ENCODE results near the gene FSTL3.
"Not testable (repeated sequence)": the region's sequence is repeated elsewhere in the genome, so short reads cannot be mapped to it uniquely, and the experiment has no call there.

The FSTL3 gene

GRCh38 chr19:661427-662196, 14.6 kb upstream of the FSTL3 start:
- DNase-seq (ENCODE audit: low read depth): no peak

GRCh38 chr19:662207-662961, 13.8 kb upstream of the FSTL3 start:
- DNase-seq (ENCODE audit: low read depth): no peak

- peak; percentile 98 for DNase-seq (ENCODE audit: low read depth)
Measured at GRCh38 chr19:662962-663681, 13.1 kb upstream of the FSTL3 start, which contains the start of gene RNF126. Gene RNF126 (minus strand): TSS chr19:663214. CDS start chr19:663121, 93 bp downstream.

DNA sequence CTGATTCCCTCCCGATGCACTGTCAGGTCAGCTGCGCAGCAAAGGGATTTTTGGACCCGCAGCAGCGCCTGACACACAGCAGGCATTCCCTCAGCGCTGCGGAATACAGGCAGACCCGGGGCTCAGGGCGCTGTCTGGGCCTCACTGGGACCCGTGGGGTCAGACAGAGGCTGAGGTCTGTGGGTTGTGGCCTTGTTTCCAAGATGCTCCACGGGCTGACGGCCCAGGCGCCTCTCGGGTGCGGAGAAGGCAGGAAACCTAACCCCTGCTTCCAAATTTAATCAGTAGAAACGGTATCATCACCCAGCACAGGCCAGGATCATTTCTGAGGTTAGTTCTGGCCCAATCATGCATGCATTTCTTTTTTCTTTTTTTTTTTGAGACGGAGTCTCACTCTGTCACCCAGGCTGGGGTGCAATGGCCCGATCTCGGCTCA, 12.5 kb upstream of the FSTL3 start:
- DNase-seq (ENCODE audit: low read depth): no peak

DNA sequence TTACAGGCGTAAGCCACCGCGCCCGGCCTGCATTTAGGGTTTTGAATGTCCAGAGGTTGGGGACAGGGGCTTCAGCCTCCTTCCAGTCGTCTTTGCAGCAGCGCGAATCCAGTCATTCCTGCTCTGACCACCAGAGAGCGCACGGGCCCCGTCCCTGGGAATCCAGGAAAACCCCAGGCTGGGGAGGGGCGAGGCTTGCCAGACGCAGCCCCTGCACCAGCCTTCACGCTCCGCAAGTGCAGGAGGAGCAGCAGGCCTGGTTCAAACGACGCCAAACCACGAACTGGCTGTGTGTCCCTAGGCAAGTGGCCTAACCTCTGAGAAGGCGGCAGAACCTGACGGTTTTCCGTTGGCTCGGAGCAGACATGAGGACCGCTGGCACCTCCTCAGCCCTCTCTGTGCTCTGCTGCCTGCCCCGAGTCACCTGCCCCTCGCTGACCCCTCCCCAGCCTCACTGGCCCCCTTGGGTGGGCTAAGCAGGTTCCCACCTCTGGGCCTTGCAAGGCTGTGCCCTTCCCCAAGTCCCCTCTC, 11.2 kb upstream of the FSTL3 start:
- peak; percentile 59 for DNase-seq (ENCODE audit: low read depth)

DNA sequence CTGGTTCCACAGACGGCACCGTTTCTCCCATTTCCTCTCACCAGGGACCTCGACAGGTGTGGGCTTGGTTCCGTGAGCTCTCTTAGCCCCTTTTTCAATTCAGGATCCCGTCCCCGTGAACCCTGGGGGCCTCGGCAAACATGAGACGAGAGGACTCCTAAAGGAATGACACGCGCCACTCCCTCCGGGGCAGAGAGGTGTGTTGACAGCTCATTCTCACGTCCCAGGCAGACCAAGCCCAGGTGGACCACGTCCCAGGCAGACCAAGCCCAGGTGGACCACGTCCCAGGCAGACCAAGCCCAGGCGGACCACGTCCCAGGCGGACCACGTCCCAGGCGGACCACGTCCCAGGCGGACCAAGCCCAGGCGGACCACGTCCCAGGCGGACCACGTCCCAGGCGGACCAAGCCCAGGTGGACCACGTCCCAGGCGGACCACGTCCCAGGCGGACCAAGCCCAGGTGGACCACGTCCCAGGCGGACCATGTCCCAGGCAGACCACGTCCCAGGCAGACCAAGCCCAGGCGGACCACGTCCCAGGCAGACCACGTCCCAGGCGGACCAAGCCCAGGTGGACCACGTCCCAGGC, 9.1 kb upstream of the FSTL3 start:
- not testable (repeated sequence) for DNase-seq (ENCODE audit: low read depth)

DNA sequence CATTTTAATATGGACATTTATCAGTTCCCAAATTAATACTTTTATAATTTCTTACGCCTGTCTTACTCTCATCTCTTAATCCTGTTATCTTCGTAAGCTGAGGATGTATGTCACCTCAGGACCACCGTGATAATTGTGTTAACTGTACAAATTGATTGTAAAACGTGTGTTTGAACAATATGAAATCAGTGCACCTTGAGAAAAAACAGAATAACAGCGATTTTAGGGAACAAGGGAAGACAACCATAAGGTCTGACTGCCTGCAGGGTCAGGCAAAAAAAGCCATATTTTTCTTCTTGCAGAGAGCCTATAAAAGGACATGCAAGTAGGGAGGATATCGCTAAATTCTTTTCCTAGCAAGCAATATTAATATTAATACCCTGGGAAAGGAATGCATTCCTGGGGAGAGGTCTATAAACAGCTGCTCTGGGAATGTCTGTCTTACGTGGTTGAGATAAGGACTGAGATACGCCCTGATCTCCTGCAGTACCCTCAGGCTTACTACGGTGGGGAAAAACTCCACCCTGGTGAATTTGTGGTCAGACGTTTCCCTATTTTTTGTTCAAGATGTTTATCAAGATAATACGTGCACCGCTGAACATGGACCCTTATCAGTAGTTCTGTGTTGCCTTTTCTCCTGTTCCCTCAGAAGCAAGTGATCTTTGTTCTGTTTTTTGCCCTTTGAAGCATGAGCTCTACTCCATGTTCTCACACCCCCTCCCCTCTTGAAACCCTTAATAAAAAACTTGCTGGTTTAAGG, 7.3 kb upstream of the FSTL3 start:
- not testable (repeated sequence) for DNase-seq (ENCODE audit: low read depth)

DNA sequence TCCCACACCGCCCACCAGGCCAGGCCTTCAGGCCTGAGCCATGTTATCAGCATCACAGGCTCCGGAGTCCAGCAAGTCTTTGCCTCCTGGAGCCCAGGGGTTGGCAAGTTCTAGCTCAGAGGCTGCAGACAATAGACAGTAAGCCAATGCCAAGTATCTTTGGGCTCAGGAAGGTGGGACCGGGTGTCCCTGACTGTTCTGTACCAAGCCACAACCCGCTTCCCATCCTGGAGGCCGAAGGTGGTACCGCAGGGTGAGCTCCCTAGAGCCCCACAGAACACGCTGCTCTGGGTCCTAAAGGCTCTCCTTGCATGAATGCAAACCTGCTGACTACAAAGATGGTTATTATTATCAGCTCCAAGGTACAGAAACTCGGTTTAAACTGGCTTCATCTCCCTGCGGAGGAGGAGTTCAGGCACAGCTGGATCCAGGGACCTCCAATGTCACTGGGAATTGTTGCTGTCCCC, 5.5 kb upstream of the FSTL3 start:
- DNase-seq (ENCODE audit: low read depth): no peak

- DNase-seq (ENCODE audit: low read depth): no peak
Measured at GRCh38 chr19:674282-675151, 1.7 kb upstream of the FSTL3 start.

DNA sequence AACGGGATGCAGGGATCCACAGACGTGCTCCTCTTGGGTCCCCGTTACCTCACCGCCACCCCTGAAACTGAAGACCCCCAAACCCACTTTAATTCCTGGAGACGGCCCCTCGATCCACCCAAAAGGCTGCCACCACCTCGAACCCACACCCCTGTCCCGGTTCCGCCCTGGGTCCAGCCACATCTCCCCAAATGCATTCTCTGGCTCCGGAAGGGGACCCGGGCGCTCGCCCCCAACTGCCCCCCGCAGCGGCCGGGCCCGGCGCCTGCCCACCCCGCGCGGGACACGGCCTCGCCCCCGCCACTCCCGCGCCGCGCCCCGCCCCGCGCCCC, 219 bp upstream of the FSTL3 start:
- DNase-seq (ENCODE audit: low read depth): no peak

DNA sequence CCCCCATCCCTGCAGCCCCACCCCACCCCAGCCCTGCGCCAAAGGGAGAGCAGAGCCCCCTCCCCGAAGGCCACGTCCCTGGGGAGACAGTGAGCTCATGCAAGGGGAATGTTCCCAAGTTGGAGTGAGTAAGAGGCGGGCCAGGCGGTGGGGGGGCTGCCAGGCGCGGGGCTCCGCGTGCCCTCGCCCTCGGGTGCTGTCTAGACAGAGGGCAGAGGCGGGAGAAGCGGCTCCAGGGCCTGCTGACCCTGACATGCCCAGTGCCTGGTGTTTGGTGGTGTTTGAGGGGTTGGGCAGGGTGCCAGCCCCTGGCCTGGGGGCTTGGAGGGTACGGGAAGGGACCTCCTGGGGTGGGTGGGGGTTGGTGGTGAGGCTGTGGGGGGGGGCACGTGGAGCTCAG, 1.0 kb downstream of the FSTL3 start:
- no peak for DNase-seq (ENCODE audit: low read depth)

GRCh38 chr19:677601-678436, 1.6 kb downstream of the FSTL3 start:
- no peak for DNase-seq (ENCODE audit: low read depth)

DNA sequence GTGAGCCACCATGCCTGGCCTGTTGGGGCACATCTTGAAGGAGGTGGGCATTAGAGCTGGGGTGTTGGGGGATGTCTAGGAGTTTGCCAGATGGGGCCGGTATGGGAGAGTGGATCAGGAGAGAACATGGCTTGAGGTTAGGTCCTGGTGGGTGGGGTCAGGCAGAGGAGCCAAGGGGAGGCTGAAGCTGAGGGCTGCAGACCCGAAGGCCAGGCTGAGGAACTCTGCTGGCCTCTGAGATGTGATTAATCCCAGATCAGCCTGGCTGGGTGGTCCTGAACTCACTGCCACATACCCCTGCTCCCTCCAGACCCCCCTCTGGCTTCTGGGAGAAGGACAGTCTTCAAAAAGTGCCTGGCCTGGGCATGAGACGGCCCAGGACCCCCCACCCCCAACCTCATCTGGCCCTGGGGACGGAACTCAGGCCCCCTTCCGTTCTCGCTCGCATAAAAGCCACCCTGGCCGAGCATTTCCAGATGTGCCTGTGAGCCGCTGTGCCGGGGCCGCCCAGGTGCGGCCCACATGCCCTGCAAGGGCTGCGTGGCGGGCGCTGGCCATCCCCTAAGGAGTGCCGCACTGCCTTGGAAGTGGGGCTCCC, 2.7 kb downstream of the FSTL3 start:
- DNase-seq (ENCODE audit: low read depth): no peak

GRCh38 chr19:679418-680286, 3.5 kb downstream of the FSTL3 start:
- no peak for DNase-seq (ENCODE audit: low read depth)

- peak; percentile 99 for DNase-seq (ENCODE audit: low read depth)
Measured at GRCh38 chr19:680287-681028, 4.3 kb downstream of the FSTL3 start.

DNA sequence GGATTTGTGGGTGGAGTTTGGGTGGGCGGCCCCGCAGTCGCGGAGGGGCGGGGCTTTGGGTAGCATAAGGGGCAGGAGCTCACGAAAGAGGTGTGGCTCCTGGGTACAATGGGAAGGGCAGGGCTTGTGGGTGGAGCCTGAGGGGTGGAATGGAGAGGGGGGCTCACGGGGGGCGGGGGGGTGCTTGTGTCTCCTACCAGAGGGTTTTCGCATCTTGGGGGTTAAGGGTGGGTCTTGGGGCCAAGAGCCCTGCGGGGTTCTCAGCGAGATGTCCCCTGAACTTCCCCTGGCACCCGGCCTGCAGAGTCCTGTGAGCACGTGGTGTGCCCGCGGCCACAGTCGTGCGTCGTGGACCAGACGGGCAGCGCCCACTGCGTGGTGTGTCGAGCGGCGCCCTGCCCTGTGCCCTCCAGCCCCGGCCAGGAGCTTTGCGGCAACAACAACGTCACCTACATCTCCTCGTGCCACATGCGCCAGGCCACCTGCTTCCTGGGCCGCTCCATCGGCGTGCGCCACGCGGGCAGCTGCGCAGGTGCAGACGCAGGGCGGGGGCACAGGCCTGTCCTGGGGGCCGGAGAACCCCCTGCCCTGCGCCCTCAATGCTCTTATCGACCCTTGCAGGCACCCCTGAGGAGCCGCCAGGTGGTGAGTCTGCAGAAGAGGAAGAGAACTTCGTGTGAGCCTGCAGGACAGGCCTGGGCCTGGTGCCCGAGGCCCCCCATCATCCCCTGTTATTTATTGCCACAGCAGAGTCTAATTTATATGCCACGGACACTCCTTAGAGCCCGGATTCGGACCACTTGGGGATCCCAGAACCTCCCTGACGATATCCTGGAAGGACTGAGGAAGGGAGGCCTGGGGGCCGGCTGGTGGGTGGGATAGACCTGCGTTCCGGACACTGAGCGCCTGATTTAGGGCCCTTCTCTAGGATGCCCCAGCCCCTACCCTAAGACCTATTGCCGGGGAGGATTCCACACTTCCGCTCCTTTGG, 5.1 kb downstream of the FSTL3 start:
- DNase-seq (ENCODE audit: low read depth): no peak
